H1 (cell line): ENCODE data around the gene MRPL27. TPM values are rescaled to one million over a fixed set of nuclear protein-coding genes. Genes with fewer than 3 reads are reported as not detected.

Experiments used
- BACH1 ChIP-seq: IDR thresholded peaks from 2 replicates; pipeline ENCODE4 v1.6.1; 2012; ENCODE audit warnings: low read length, improper control_type of control experiment
- BRCA1 ChIP-seq: IDR thresholded peaks from 2 replicates; pipeline ENCODE4 v1.6.1; 2012; ENCODE audit warnings: low read depth, low read length, improper control_type of control experiment
- CBX8 ChIP-seq: fragments of 300-800, 300-1000 bp; sonication (generic); IDR thresholded peaks from 2 replicates; pipeline ENCODE4 v1.7.1; 2016; ENCODE audit warnings: low read depth, low read length, borderline replicate concordance
- CTBP2 ChIP-seq: IDR thresholded peaks from 2 replicates; pipeline ENCODE4 v1.7.0; 2011; ENCODE audit warnings: borderline replicate concordance, mild to moderate bottlenecking, moderate library complexity, mixed read lengths, low read length; ENCODE audit not compliant: insufficient read depth, insufficient read length
- HDAC2 ChIP-seq, 2 experiments: fragments of 300-600 bp in 1 of 2; sonication (generic) in 1 of 2; IDR thresholded peaks; 2 replicates each; pipeline ENCODE4 v1.6.1; 2011 to 2012; ENCODE audit warnings: low read depth in 2 of 2, low read length in 2 of 2, mild to moderate bottlenecking in 2 of 2, moderate library complexity in 2 of 2, borderline replicate concordance in 1 of 2, inconsistent platforms in 1 of 2
- KDM4A ChIP-seq: IDR thresholded peaks from one replicate; pipeline ENCODE4 v1.7.1; 2012; ENCODE audit warnings: low read depth, mild to moderate bottlenecking, moderate library complexity, low read length, inconsistent platforms; ENCODE audit not compliant: severe bottlenecking
- SAP30 ChIP-seq: fragments of 300-600 bp; sonication (generic); IDR thresholded peaks from 2 replicates; pipeline ENCODE4 v1.7.1; 2012; ENCODE audit warnings: low read length, moderate library complexity, mild to moderate bottlenecking, inconsistent platforms; ENCODE audit not compliant: insufficient read depth, insufficient replicate concordance
- polyA plus RNA-seq, 7 experiments: library from polyadenylated mRNA; depleted of rRNA in 3 of 7; stranded (reverse) in 5 of 7; unstranded in 2 of 7; fragments of >200 nt in 5 of 7; fragments of 200-250 nt in 2 of 7; gene quantifications; 1 replicate in 5 of 7; 2 replicates in 1 of 7; 4 replicates in 1 of 7; pipeline versions ENCODE4 v1.2.1 to v1.2.3, GENCODE V29; 2011 to 2013; ENCODE audit warnings: missing spikeins in 2 of 7, mixed read lengths in 2 of 7
- total RNA-seq: library from RNA; stranded (reverse); fragmentation: NEBNext Ultra II Directional; extraction: Animal tissue kit (Norgen Biotek cat#: 25700); gene quantifications from 2 replicates; pipeline ENCODE4 v1.2.1, GENCODE V29; 2021

The MRPL27 gene
- total and polyA plus RNA-seq, 2 of the 8 experiments (the other 6 are each of a cell fraction or from before 2014, with no cell fraction given): 75.6 to 135 TPM

GRCh38 chr17:50381260-50381815, 8.4 kb upstream of the MRPL27 start (continued):
- TF ChIP-seq BACH1 (no peak), CTBP2 (no peak), SAP30 (no peak), CBX8 (no peak), KDM4A (no peak), BRCA1 (no peak), HDAC2 (IDR thresholded peaks at IDR 0.05; ENCODE audit: borderline replicate concordance in 1 of 2, low read depth in 2 of 2, low read length in 2 of 2) (no peak)
